Right kidney (tissue), 9 donors: ENCODE results near the gene DLD.
"Not testable (repeated sequence)": the region's sequence is repeated elsewhere in the genome, so short reads cannot be mapped to it uniquely, and the experiment has no call there.

Source experiments
- DNase-seq: peaks from one replicate; pipeline ENCODE4 v3.0.0-alpha.2; 2016
- long read RNA-seq, 8 donors: transcript quantifications; one replicate each; lab custom pipeline, GENCODE V29; 2026

DLD gene
- long read RNA-seq, donor 1, transcript DLD-201 (14 exons, 3,755 nt), result major isoform, 22 of 1,452 reads
- long read RNA-seq, donor 1, partial matches to known transcripts, result 1,404 of 1,452 reads
- long read RNA-seq, donor 1, other reads (novel, unspliced or antisense), result 22 of 1,452 reads
- long read RNA-seq, donor 2, transcript DLD-201 (14 exons, 3,755 nt), result major isoform, 16 of 16 reads
- long read RNA-seq, donor 2, partial matches to known transcripts, result 0 of 16 reads
- long read RNA-seq, donor 2, other reads (novel, unspliced or antisense), result 0 of 16 reads
- long read RNA-seq, donor 3, transcript DLD-201 (14 exons, 3,755 nt), result major isoform, 14 of 562 reads
- long read RNA-seq, donor 3, partial matches to known transcripts, result 503 of 562 reads
- long read RNA-seq, donor 3, other reads (novel, unspliced or antisense), result 44 of 562 reads
- long read RNA-seq, donor 4, transcript DLD-201 (14 exons, 3,755 nt), result major isoform, 17 of 1,420 reads
- long read RNA-seq, donor 4, partial matches to known transcripts, result 1,390 of 1,420 reads
- long read RNA-seq, donor 4, other reads (novel, unspliced or antisense), result 9 of 1,420 reads
- long read RNA-seq, donor 5, transcript DLD-201 (14 exons, 3,755 nt), result major isoform, 38 of 1,119 reads
- long read RNA-seq, donor 5, partial matches to known transcripts, result 1,066 of 1,119 reads
- long read RNA-seq, donor 5, other reads (novel, unspliced or antisense), result 12 of 1,119 reads
- long read RNA-seq, donor 6, transcript DLD-201 (14 exons, 3,755 nt), result major isoform, 18 of 75 reads
- long read RNA-seq, donor 6, partial matches to known transcripts, result 57 of 75 reads
- long read RNA-seq, donor 6, other reads (novel, unspliced or antisense), result 0 of 75 reads
- long read RNA-seq, donor 7, transcript DLD-201 (14 exons, 3,755 nt), result major isoform, 37 of 1,313 reads
- long read RNA-seq, donor 7, partial matches to known transcripts, result 1,262 of 1,313 reads
- long read RNA-seq, donor 7, other reads (novel, unspliced or antisense), result 10 of 1,313 reads
- long read RNA-seq, donor 8, transcript DLD-201 (14 exons, 3,755 nt), result major isoform, 32 of 981 reads
- long read RNA-seq, donor 8, partial matches to known transcripts, result 920 of 981 reads
- long read RNA-seq, donor 8, other reads (novel, unspliced or antisense), result 28 of 981 reads

- peak; percentile 96 for DNase-seq
Observed at GRCh38 chr7:107890962-107891635, at the start of gene DLD. Gene DLD (plus strand): TSS chr7:107891183. CDS start chr7:107891251, 68 bp downstream.

- DNase-seq, result no peak
Observed at GRCh38 chr7:107842213-107842612, 48.8 kb upstream of the DLD start.

GRCh38 chr7:107843184-107843583, 47.8 kb upstream of the DLD start:
- no peak for DNase-seq

- DNase-seq, result no peak
Observed at GRCh38 chr7:107846324-107846723, 44.7 kb upstream of the DLD start.

- no peak for DNase-seq
Observed at GRCh38 chr7:107847168-107847835, 43.7 kb upstream of the DLD start.

GRCh38 chr7:107847836-107848175, 43.2 kb upstream of the DLD start:
- DNase-seq, result not testable (repeated sequence)

- DNase-seq, result not testable (repeated sequence)
Observed at GRCh38 chr7:107848211-107848610, 42.8 kb upstream of the DLD start.

GRCh38 chr7:107850216-107850615, 40.8 kb upstream of the DLD start:
- no peak for DNase-seq

GRCh38 chr7:107850643-107851042, 40.3 kb upstream of the DLD start:
- no peak for DNase-seq

- no peak for DNase-seq
Observed at GRCh38 chr7:107854454-107854853, 36.5 kb upstream of the DLD start.

GRCh38 chr7:107854989-107855388, 36.0 kb upstream of the DLD start:
- DNase-seq, result no peak

- no peak for DNase-seq
Observed at GRCh38 chr7:107856806-107857540, 34.0 kb upstream of the DLD start.

- no peak for DNase-seq
Observed at GRCh38 chr7:107857541-107857912, 33.5 kb upstream of the DLD start.

- no peak for DNase-seq
Observed at GRCh38 chr7:107858280-107858679, 32.7 kb upstream of the DLD start.

GRCh38 chr7:107860279-107860961, 30.6 kb upstream of the DLD start:
- no peak for DNase-seq

- no peak for DNase-seq
Observed at GRCh38 chr7:107860981-107861652, 29.9 kb upstream of the DLD start.

GRCh38 chr7:107865956-107866775, 24.8 kb upstream of the DLD start:
- no peak for DNase-seq

- no peak for DNase-seq
Observed at GRCh38 chr7:107867858-107868466, 23.0 kb upstream of the DLD start.
